Coronary artery (tissue), 2 donors: ENCODE data around the gene ZFHX2.
"Not testable (repeated sequence)": the region's sequence is repeated elsewhere in the genome, so short reads cannot be mapped to it uniquely, and the experiment has no call there.

Experiments
- DNase-seq: peaks from one replicate; pipeline ENCODE4 v3.0.0-alpha.2; 2017; ENCODE audit warnings: low spot score
- H3K27ac ChIP-seq, 2 donors: fragments of 200-600 bp; sonication (generic); one replicate each; pipeline ENCODE4 v1.5.1; 2016 to 2019
- H3K4me3 ChIP-seq: fragments of 200-600 bp; sonication (generic); 2 replicates; pipeline ENCODE4 v1.5.1; 2016; ENCODE audit warnings: mild to moderate bottlenecking, moderate library complexity
- TF ChIP-seq, protein P1 (sequence below): fragments of 200-600 bp; sonication (generic); IDR thresholded peaks from one replicate; pipeline ENCODE4 v1.5.1; 2019; ENCODE audit warnings: antibody characterized with exemption

The ZFHX2 gene

DNA sequence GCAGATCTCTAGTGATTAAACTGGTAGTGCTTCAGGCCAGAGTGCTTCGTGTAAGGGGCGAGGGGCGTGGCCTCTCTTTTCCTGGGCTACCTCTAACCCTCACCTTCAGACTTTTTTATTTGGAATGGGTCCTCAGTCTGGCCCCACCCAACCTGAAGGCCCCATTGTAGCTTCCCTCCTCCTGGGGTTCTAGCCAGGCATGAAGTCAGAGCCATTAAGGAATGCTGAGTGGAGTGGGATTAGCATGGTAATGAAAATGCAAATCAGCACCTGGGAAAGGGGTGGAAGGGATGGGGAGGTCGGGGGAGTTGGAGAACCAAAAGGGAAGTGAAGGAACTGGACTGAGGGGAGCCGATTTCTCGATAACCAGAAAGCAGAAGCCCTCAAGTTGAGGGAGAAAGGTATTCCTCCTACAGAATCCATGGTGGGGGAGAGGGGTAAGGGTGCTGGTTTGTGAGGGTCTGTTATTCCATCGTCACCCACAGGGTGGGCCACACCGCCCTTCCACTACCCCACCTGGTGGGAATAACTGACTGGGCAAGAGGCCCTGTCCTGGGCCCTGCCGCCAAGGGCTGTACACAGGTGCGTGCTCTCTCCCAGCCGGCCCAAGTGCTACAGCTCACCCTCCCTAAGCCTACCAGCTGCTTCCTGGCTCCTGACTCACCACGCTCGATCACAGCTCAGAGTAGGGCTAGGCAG lies 14.1 kb downstream of the ZFHX2 start:
- Histone ChIP-seq H3K4me3 (no peak overlapping the region), H3K27ac (no peak overlapping the region)
- TF ChIP-seq, protein P1, sequence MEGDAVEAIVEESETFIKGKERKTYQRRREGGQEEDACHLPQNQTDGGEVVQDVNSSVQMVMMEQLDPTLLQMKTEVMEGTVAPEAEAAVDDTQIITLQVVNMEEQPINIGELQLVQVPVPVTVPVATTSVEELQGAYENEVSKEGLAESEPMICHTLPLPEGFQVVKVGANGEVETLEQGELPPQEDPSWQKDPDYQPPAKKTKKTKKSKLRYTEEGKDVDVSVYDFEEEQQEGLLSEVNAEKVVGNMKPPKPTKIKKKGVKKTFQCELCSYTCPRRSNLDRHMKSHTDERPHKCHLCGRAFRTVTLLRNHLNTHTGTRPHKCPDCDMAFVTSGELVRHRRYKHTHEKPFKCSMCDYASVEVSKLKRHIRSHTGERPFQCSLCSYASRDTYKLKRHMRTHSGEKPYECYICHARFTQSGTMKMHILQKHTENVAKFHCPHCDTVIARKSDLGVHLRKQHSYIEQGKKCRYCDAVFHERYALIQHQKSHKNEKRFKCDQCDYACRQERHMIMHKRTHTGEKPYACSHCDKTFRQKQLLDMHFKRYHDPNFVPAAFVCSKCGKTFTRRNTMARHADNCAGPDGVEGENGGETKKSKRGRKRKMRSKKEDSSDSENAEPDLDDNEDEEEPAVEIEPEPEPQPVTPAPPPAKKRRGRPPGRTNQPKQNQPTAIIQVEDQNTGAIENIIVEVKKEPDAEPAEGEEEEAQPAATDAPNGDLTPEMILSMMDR: no peak
- DNase-seq: no peak

DNA sequence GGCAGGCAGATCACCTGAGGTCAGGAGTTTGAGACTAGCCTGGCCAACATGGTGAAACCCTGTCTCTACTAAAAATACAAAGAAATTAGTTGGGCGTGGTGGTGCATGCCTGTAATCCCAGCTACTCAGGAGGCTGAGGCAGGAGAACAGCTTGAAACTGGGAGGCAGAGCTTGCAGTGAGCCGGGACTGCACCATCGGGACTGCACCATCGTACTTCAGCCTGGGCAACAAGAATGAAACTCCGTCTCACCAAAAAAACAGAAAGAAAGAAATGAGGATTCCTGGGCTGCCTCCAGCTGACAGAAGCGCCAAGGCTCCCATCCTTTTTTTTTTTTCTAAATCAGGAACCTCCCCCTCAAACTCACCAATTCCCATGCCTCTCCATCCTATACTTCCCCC lies 14.7 kb downstream of the ZFHX2 start:
- DNase-seq, H3K4me3 ChIP-seq, H3K27ac ChIP-seq: not testable (repeated sequence)

DNA sequence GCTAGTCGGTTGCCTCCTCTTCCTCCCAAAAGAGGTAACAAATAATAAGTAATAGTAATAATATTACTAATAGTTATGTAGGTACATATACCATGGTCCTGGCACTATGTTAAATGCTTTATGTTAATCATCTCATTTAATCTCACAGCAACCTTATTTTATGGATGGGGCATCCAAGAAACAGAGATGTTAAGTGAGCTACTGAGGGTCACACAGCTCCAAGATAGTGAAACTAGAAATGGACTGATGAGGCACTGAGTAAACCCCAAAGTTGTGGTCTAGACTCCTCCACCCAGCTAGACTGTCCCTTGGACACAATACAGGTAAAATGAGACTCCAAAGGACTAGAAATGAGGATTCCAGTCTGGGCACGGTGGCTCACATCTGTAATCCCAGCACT lies 15.1 kb downstream of the ZFHX2 start:
- TF ChIP-seq, protein P1: no peak
- H3K27ac ChIP-seq: no peak overlapping the region
- no peak overlapping the region for H3K4me3 ChIP-seq
- DNase-seq: no peak

DNA sequence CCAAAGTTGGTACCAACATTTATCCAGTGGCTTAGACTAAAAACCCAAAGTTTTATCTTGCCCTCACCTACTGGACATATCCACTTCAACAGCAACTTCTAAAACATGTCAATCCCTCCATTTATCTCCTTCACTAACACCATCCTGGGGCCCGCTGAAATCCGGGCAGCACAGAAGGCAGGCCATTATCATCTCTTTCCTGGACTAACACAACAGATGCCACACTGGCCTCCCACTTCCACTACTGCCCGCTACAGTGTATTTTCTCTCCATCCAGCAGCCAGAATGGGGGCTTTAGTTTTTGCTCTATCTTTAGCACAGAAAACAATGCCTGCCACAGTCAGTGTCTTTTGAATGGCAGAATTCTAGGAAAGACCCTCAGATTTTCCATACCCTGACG lies 15.6 kb downstream of the ZFHX2 start:
- TF ChIP-seq, protein P1: no peak

DNA sequence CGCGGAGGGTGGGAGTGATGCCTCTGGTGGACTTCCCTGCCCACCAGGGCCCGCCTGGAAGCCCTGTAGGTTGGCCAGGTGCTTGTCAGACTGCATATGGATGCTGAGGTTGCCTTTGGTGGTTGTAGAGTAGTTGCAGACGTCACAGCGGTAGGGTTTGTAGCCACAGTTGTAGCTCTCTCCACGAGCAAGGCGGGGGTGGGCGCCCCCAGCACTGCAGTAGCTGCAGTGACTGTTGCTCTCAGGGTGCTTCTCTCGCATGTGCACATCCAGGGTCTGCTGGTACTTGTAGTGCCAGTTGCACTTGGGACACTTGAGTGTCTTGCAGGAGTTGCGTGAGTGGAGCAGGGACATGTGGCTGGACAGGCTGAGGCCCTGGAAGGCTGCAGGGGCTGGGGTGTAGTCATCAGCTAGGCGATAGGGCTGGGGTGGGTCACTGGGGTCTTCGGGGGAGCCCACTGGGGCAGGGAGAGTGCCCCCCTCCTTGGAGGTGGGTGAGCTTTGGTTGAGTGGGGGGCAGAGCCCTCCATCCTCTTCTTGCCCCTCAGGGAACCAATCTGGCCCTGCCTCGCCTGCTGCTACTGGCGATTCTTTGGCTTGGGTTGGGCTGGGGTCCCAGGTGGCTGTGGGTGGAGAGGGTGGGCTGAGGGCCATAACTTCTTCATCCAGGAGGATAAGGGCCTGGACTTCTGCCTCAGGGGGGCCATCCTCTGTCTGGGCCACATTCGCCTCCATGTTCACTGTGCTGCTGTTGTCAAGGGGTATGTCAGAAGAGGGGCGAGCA lies 17.7 kb downstream of the ZFHX2 start:
- no peak for DNase-seq
- Histone ChIP-seq H3K4me3 (no peak overlapping the region), H3K27ac (no peak overlapping the region)
- TF ChIP-seq, protein P1: no peak

More for the DNA sequence above, 15.6 kb downstream of the ZFHX2 start:
- H3K27ac ChIP-seq: no peak overlapping the region
- no peak for DNase-seq
- no peak overlapping the region for H3K4me3 ChIP-seq

DNA sequence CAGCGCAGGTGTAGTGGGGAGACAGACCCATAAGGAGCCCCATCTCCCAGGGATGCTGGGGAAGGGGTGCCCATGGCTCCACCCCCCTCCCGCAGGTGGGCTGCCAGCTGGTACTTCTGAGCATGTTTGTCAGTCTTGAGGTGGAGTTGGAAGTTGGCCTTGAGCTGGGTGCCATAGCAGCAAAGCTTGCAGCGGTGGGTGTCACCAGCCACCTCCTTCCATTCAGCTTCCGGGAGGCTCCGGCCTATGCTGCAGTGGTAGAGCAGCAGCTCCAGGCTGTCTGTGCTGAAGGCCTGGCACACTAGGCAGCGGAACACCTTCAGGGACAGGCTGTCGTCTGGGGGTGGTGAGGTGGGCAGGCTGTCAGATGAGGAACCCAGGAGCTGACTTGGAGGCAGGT lies 18.9 kb downstream of the ZFHX2 start:
- TF ChIP-seq, protein P1: no peak
- Histone ChIP-seq H3K4me3 (no peak overlapping the region), H3K27ac (no peak overlapping the region)
- DNase-seq: no peak

DNA sequence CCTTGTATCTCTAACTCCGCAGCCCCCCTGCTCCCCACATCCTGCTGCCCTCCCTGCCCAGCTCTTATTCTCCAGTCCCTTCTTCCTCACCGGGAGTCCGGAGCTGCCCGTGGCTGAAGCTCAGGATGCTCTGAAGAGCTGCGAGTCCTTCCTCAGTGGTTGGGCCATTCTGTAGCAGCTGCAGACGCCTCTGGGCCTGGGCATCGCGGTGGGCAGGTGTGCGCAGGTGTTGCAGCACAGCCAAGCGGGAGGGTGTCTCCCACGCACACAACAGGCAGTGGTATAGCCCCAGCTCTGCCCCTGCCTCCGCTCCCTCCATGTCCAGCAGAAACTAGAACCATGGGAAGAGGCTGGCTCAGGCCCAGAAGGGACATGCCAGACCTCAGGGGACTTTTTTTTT lies 20.2 kb downstream of the ZFHX2 start:
- H3K4me3 ChIP-seq: no peak overlapping the region
- DNase-seq: no peak

More for the DNA sequence above, 20.2 kb downstream of the ZFHX2 start:
- TF ChIP-seq, protein P1: no peak
- no peak overlapping the region for H3K27ac ChIP-seq
